Measurements from ENCODE around the gene SDK1.
"Not testable (repeated sequence)": the region's sequence is repeated elsewhere in the genome, so short reads cannot be mapped to it uniquely, and the experiment has no call there.

Gene SDK1

DNA sequence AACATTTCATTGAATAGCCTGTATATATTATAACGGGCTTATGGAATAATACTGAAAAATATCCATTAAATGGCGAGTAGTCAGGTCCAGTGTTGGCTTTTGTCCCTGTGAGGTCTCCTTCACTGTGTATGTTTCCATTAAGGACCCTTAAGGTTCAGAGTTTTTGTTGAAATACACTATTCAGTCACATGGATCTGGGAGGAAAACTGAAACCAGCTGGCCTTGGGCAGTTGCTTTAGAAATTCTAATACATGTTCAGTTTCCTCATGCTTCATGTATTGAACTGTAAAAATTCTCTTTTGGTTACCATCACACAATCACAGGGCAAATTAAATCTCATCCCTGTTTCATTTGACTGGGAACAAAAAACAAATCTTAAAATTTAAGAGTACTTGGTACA lies 447.3 kb downstream of the SDK1 start:
- no peak for DNase-seq

DNA sequence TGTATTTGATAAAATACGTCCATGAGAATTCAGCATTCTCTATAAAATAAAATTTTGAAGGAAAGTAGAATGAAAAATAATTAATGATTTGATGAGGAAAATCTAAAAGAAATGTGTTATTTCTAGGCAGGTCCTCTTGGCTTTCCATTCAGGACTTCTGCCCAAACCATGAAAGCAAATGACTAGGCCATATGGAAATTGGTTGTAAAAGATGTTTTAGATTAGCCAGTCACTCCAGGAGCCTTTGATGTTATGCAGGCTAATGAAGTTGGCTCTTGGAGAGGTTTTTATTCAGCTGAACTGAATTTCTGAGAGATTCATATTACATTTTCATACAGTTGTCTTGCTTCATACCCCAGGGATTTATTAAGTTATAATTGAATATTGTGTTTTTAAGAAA lies 452.8 kb downstream of the SDK1 start:
- no peak for DNase-seq

GRCh38 chr7:3754493-3755341 lies 453.7 kb downstream of the SDK1 start:
- no peak for DNase-seq

DNA sequence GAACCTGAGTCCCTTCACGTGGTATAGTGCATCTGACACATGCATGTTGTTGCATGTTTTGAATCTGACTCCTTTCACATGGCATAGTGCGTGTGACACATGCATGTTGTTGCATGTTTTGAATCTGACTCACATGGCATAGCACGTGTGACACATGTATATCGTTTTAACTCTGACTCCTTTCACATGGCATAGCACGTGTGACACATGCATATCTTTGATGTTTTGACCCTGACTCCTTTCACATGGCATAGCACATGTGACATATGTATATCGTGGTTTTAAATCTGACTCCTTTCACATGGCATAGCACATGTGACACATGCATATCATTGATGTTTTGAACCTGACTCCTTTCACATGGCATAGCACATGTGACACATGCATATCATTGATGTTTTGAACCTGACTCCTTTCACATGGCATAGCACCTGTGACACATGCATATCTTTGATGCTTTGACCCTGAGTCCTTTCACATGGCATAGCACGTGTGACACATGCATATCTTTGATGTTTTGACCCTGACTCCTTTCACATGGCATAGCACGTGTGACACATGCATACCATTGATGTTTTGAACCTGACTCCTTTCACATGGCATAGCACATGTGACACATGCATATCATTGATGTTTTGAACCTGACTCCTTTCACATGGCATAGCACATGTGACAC lies 454.9 kb downstream of the SDK1 start:
- DNase-seq, result not testable (repeated sequence)

DNA sequence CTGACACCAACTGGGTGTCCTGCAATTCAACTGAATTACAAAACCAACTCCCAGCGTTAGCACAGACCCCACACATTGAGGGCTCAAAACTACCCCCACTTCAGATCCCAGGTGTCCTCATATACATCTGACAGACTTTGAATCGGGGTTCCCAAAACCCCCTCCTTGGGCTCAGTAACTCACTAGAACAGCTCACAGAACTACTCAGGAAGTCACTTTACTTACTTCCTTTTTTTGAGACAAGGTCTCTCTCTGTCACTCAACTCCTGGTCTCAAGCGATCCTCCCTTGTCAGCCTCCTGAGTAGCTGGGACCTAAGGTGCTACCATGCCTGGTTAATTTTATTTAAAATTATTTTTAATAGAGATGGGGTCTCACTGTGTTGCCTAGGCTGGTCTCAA lies 456.0 kb downstream of the SDK1 start:
- no peak for DNase-seq

DNA sequence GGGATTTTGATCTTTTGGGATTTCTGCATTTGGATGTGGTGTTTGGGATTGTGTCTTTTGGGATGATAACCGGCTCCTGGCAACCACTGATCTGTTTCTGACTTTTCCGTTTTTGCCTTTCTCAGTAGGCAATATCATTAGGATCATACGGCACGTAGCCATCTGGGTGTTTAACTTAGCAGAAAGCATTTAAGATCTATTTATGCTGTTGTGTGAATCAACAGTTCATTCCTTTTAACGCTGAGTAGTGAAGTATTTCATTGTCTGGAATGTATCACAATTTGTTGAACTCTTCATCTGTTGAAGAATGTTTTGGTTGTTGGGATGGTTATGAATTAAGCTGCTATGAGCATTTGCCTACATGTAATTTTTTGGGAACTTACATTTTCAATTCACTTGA lies 459.6 kb downstream of the SDK1 start:
- no peak for DNase-seq

DNA sequence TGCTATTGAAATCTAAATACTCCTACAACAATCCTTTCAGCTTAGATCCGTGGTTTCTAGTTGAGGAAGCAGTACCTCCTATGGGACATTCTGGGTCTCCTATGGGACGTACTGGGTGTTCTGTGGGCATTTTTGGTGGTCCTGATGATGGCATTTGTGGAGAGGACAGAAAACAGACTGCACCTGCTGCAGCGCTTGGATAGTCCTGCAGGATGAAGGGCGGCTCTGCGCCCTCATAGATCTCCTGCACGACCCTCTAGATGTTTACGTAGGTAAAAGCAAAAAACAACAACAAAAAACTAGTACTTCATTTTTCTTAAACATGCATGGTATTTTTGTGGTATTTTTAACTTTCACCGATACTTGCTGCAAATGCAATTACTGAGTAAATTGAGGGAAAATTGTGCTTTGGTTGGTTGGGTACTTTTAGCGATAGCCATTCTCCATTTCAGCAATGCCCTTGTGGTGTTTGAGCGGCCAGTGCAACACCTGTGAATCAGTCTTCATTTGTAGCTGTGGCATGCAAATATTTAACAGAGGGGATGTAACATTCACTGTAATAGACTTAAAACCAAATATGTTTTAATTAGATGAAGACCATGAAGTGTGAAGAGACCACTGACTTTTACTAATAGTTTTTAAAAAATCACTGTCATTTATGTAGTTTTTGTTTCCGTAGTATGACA lies 461.2 kb downstream of the SDK1 start:
- no peak for DNase-seq

DNA sequence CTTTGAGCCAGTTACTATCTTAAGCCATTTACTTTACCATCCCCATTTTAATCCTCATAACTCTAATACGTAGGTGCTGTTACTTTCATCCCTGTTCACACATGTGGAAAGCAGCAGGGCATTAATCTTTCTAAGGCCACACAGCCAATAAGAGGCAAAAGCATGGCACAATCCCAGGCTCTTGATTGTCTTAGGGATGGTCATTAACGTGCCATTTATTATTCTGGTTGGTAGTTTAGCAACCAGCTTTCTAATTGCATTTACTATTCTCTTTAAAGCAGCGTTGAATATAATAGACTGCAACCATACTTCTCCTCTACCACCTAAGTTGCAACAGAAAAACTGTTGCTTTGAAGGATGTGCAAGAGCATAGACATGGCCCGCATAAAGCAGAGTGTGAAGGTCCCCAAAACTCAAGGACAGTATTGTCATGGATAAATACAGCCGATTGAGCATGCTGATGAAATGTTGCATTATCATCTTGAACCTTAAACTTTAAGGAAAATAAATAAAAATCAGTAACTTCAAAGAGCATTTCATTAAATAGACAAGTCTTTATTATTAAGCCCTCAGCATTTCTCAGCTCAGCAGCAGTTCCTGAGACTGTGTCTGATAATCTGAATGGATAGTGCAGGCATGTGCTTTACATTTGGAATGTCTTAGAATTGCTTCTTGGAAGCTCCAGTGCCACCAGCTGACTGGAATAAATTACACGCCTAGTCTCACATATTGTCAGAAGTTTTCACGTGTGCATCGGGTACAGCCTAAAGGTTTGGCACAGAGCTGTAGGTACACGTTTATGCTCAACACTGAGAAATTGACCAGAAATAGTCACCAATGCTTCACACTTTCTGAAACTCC lies 467.1 kb downstream of the SDK1 start:
- DNase-seq, result no peak

- DNase-seq, result no peak
Measured at GRCh38 chr7:3771906-3772305, 470.9 kb downstream of the SDK1 start.

DNA sequence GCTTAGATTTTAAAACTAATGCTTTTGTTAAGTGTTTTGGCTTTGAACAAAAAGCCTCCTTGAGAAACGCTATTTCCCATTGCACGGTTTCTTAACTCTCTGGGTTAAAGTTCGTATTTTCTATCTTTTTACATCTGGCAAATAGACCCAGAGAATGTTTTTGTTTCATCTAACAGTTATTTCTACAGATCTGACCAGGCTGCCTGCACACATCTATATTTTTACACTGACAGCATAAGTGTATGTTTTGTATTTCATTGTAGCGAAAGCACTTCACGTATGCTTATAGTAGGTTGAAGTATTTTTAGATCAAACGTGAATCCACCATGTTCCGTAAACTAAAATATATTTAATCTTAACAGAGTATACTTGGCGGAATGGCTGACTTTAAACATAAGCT lies 477.3 kb downstream of the SDK1 start:
- no peak for DNase-seq

GRCh38 chr7:3780016-3780415 lies 479.0 kb downstream of the SDK1 start:
- no peak for DNase-seq

DNA sequence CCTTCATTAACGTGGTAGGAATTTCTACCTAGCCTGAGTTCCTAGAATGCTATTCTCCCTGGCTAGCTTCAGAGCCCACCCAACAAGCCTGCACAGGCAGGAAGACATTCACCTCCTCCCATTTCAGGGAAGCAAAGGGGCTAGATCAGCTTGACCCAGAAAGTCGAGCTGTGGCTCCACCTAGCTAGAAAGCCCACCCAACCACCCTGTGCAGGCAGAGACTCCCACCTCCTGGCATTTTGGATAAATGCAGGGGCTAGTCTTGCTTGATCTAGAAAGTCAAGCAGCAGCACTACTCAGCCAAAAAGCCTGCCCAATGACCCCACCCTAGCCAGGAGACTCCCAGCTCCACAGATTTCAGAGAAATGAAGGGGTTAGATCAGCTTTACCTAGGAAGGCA lies 479.5 kb downstream of the SDK1 start:
- DNase-seq, result no peak

GRCh38 chr7:3781607-3782006 lies 480.6 kb downstream of the SDK1 start:
- no peak for DNase-seq

- no peak for DNase-seq
Measured at GRCh38 chr7:3787717-3788264, 486.7 kb downstream of the SDK1 start.

DNA sequence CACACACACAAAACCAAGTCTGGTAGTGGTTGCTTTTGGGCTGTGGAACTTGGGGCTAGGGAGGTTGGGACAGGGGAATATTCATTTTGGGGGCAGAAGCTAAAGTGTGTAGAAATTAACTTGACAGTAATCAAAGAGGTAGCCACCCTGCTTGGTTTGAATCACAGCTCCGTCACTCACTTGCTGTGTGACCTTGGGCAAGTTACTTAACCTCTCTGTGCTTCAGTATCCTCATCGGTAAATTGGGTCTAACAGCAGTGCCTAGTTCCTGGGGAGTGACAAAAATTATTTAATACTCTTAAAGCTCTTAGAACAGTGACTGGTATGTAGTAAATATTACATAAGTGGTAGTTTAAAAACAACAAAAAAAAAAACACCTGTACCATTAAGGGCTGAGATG lies 489.8 kb downstream of the SDK1 start:
- DNase-seq, result no peak

DNA sequence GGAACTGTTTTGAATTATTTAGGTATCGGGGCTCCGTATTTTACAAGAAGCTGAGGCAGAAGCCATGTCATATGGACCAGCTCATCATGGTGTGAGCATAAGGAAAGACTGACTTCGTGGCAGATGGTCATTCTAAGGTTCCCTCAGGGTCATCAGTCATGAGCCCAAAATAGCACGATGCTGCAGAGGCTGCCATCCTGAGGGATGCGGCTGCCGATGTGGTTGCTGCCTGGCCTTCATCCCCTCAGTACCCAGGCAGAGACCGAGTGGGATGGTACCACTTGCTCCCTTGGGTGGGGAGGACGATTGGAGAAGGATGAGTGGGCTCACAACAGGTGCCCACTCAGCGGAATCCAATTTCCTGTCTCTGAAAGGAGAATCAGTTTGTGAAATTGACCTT lies 490.3 kb downstream of the SDK1 start:
- no peak for DNase-seq

DNA sequence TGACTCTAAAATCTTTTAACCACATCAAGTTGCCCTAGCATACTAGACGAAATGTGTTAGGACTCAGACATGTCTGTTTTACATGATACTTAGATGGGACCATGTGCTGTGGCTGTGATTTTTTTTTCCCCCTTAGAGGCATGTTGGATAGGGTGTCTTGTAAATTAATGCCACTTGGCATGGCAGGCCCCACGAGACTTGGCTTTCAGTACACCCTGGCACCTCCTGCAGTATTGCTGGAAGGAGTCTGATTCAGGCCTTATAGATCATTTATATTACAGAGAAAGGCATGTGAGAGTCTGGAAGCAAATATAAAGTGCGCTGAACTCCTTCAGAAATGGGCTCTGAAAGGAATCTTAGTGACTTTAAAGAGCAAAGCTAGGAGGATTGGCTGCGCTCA lies 494.1 kb downstream of the SDK1 start:
- DNase-seq, result no peak

DNA sequence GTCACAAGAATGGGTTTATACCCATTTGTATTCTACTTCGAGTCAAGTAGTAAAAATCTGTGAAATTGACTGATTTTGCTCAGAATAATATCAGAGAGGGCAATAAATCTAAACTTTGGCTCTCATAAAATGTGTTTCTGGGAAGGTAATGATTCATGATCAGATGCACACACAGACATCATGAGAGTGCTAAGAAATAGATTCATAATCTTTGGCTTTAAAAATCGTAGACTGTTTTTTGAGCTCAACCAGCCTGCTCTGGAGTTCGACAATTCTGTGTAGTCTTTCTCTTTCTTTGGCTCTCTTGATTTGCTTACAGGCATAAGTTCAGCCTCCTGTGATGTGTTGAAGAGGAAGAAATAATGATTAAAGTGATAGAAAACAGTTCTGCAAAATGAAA lies 494.7 kb downstream of the SDK1 start:
- no peak for DNase-seq

DNA sequence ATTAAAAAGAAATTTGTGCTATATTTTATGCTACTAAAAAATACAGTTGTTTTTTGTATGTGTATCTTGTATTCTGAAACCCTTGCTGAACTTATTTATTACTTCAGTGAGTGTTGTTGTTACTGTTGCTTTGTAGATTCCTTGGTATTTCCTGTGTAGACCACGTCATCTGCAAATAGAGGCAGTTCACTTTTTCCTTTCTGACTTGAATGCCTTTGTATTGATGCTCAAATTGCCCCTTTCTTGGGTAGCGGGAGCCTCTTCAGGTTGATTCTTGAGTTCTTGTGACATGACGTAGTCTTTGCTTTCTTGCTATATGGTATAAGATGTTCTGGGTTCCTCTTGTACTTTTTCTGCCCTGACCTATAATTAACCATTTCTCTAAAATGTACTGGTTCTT lies 504.1 kb downstream of the SDK1 start:
- no peak for DNase-seq

- no peak for DNase-seq
Measured at GRCh38 chr7:3806516-3806915, 505.5 kb downstream of the SDK1 start.

DNA sequence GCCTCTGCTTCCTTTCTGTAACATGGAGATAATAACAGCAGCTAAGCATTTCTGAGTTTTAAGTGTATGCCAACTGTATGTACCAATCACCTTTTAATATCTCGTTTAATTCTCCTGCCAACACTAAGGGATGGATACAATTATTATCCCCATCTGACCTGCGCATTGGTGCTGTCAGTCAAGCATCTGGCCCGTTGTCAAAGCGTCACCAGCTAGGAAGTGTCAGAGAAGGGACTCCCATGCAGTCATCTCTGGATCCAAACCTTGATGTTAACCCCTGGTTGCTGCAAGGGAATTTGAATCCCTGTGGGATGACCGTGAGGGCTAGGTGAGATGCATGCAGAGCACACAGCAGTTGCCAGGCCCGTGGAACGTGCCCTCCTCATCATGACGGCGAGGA lies 506.8 kb downstream of the SDK1 start:
- DNase-seq, result no peak

- no peak for DNase-seq
Measured at GRCh38 chr7:3821488-3821887, 520.4 kb downstream of the SDK1 start.

DNA sequence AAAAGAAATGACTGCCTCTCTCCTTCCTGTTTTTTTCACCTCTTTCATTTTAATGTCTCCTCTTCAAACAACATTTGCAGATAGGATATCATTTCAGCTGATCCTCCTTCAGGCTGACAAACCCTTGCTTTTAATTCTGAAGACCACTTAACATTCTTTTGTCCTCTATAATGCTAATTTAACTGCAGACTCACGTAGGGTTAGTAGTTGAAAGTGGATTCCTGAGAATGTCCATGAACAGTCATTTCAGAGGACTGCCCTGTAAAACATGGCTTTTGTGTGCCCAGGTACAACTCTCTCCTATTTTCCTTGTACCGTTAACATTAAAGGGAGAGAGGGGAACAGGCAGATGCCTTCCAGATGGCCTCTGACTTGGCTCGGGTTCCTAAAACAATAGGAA lies 524.4 kb downstream of the SDK1 start:
- no peak for DNase-seq

Data from stimulated activated CD4-positive, alpha-beta T cell treated with anti-CD3 and anti-CD28 coated beads, Interleukin-4, amount 100 ng/mL, for 4 hours (primary cell).